AG09309 (cell line): ENCODE data around the gene CHCT1.

Experiments
- DNase-seq: peaks from one replicate; pipeline ENCODE4 v3.0.0-alpha.2; 2010; ENCODE audit warnings: low read depth
- H3K4me3 ChIP-seq: 2 replicates; pipeline ENCODE4 v1.5.1; 2011; ENCODE audit warnings: mild to moderate bottlenecking, low read depth, low read length, moderate library complexity; ENCODE audit not compliant: control insufficient read depth
- CTCF ChIP-seq: IDR thresholded peaks from 2 replicates; pipeline ENCODE4 v1.5.1; 2011; ENCODE audit warnings: mild to moderate bottlenecking, low read depth, low read length, inconsistent platforms; ENCODE audit not compliant: insufficient read depth, control insufficient read depth; ENCODE audit errors: missing control alignments

CHCT1 gene

DNA sequence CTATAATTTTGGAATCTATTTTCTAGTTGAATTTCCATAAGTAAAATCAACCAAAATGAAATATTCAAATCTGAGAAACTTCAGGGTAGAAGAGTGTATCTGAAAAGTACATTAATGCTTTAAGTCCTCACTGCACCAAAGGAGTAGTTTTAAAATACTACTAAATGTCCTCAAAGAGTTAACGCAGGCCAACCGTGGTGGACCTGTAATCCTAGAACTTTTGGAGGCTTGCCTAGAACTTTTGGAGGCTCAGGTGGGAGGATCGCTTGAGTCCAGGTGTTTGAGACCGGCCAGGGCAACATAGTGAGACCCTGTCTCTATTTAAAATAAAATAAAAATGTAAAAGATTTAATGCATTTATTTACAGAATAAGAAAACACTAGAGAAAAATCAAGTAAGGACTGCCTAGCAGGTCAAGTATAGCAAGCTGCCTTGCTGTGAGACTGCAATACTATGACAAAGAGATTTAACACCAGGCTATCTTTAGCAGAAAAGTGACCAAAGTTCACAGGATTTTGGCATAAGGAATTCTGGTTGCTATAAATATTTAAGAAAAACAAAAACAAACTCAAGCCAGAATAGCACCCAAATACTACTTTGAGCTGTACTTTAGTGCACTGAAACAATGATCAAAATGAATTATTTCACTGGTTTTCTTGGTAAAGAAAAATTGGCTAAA, 41.0 kb downstream of the CHCT1 start:
- no peak overlapping the region for H3K4me3 ChIP-seq
- TF ChIP-seq CTCF: no peak
- no peak for DNase-seq

- no peak for DNase-seq
- H3K4me3 ChIP-seq: no peak overlapping the region
- TF ChIP-seq CTCF: no peak
These were observed 42.1 kb downstream of the CHCT1 start for GRCh38 chr17:60464343-60464742.

DNA sequence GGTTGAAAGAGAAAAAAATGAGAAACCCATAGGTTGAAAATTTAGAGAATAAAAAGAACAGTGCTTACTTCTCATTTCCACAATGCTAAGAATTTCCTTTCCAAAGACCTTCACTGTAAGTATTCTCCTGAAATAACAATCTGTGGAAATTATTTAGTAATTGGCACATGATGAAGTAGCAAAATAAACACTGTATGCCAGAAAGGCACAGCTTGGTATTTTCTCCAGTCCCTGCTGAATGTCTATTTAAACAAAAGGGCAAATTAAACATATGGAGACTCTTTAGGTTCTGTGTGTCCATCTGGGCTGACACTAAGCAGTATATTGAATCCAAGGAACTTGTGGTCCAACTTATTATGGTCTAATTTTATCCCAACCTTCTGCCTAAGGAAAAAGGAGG, 46.1 kb downstream of the CHCT1 start:
- no peak for TF ChIP-seq CTCF
- no peak for DNase-seq
- H3K4me3 ChIP-seq: no peak overlapping the region

GRCh38 chr17:60471451-60471850, 49.2 kb downstream of the CHCT1 start:
- DNase-seq: no peak
- TF ChIP-seq CTCF: no peak
- no peak overlapping the region for H3K4me3 ChIP-seq

- DNase-seq: no peak
- no peak overlapping the region for H3K4me3 ChIP-seq
- no peak for TF ChIP-seq CTCF
These were observed 50.2 kb downstream of the CHCT1 start for GRCh38 chr17:60472449-60472848.

DNA sequence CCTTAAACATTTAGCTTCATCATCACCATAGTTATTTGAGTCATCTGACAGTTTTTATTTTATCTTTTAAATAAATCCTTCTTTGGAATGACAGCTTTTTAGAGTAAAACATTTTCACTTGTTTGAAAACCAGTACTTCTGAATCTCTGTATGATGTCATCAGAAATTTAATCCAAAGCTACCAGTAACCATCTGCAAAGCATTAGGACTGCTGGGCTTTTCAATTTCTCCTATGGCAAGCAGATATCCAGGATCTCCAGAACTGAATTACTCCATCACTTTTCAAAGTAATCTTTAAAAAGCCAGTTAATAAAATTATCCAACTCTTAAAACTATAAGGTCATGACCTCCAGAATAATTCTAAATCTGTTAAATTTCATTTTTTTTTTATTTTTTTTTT, 51.5 kb downstream of the CHCT1 start:
- no peak overlapping the region for H3K4me3 ChIP-seq
- TF ChIP-seq CTCF: no peak
- peak; percentile 20 for DNase-seq
